K562 (cell line): Measurements from ENCODE around the gene C6orf89.

Source experiments
- CREB1 ChIP-seq, 2 experiments: sonication (generic) in 1 of 2; formaldehyde crosslinking in 1 of 2; IDR thresholded peaks; 2 replicates each; pipeline versions ENCODE4 v1.6.1 to v1.8.0; 2012 to 2022; ENCODE audit warnings: inconsistent platforms in 1 of 2, mild to moderate bottlenecking in 1 of 2, missing genetic modification reagents in 1 of 2, moderate library complexity in 1 of 2
- POLR2A ChIP-seq: fragments of 450-650 bp; conservative IDR thresholded peaks from 2 replicates; pipeline ENCODE4 v1.6.1; 2016
- ZBTB7A ChIP-seq: IDR thresholded peaks from 2 replicates; pipeline ENCODE4 v1.6.1; 2011; ENCODE audit warnings: low read depth, mild to moderate bottlenecking, low read length, moderate library complexity, borderline replicate concordance; ENCODE audit not compliant: control insufficient read depth
- TF ChIP-seq, protein P1 (sequence below): fragments of 450-650 bp; IDR thresholded peaks from 2 replicates; pipeline ENCODE4 v1.7.1; 2018; ENCODE audit warnings: mild to moderate bottlenecking, low read depth; ENCODE audit not compliant: partially characterized antibody
- TF ChIP-seq, protein P2 (sequence below), 2 experiments: IDR thresholded peaks in 1 of 2; conservative IDR thresholded peaks in 1 of 2; 2 replicates each; pipeline ENCODE4 v1.6.1; 2016; ENCODE audit warnings: low read depth in 2 of 2, mild to moderate bottlenecking in 1 of 2, missing compliant biosample characterization in 1 of 2, missing genetic modification characterization in 1 of 2, moderate library complexity in 1 of 2

DNA sequence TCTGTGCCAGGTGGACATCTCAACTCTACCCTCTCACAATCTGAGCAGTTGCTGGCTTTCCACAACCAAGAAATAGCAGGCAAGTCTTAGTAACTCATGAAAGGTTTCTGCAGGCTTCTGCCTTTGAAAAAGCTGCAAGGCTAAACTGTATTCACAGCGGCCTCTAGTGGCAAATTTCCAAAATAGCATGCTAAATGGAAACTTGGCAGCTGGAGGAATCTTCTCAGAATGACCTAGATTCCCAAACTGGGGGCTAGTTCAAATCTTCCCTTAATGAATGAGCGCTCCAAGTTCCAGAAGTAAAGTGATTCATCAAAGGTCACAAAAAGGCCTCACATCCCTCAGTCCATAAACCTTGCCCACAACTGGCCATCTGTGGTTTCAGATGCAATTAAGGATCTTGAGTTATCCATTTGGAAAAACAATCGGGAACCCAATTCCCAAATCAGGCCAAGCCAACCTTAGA lies 34.6 kb upstream of the C6orf89 start:
- TF ChIP-seq, protein P1, sequence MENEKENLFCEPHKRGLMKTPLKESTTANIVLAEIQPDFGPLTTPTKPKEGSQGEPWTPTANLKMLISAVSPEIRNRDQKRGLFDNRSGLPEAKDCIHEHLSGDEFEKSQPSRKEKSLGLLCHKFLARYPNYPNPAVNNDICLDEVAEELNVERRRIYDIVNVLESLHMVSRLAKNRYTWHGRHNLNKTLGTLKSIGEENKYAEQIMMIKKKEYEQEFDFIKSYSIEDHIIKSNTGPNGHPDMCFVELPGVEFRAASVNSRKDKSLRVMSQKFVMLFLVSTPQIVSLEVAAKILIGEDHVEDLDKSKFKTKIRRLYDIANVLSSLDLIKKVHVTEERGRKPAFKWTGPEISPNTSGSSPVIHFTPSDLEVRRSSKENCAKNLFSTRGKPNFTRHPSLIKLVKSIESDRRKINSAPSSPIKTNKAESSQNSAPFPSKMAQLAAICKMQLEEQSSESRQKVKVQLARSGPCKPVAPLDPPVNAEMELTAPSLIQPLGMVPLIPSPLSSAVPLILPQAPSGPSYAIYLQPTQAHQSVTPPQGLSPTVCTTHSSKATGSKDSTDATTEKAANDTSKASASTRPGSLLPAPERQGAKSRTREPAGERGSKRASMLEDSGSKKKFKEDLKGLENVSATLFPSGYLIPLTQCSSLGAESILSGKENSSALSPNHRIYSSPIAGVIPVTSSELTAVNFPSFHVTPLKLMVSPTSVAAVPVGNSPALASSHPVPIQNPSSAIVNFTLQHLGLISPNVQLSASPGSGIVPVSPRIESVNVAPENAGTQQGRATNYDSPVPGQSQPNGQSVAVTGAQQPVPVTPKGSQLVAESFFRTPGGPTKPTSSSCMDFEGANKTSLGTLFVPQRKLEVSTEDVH: no peak
- no peak for TF ChIP-seq POLR2A
- no peak for TF ChIP-seq CREB1 (IDR thresholded peaks at IDR 0.05)
- TF ChIP-seq CREB1 (CRISPR knock-in tag; IDR thresholded peaks at IDR 0.05): 0 out of 2 replicates have a peak, but pooled peaks have one; percentile 34
- TF ChIP-seq ZBTB7A: no peak
- TF ChIP-seq, protein P2, sequence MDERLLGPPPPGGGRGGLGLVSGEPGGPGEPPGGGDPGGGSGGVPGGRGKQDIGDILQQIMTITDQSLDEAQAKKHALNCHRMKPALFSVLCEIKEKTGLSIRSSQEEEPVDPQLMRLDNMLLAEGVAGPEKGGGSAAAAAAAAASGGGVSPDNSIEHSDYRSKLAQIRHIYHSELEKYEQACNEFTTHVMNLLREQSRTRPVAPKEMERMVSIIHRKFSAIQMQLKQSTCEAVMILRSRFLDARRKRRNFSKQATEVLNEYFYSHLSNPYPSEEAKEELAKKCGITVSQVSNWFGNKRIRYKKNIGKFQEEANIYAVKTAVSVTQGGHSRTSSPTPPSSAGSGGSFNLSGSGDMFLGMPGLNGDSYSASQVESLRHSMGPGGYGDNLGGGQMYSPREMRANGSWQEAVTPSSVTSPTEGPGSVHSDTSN (CRISPR knock-in tag; IDR thresholded peaks at IDR 0.05; ENCODE audit: low read depth): no peak
- TF ChIP-seq, protein P2 (tag; conservative IDR thresholded peaks at IDR 0.05; ENCODE audit: low read depth): no peak
